ENCODE data around the gene LTBP3. TPM values are rescaled to one million over a fixed set of nuclear protein-coding genes. Genes with fewer than 3 reads are reported as not detected.

Gene LTBP3
- total and polyA plus RNA-seq, 10 donors: 20.6 to 137 (median 87.5) TPM

DNA sequence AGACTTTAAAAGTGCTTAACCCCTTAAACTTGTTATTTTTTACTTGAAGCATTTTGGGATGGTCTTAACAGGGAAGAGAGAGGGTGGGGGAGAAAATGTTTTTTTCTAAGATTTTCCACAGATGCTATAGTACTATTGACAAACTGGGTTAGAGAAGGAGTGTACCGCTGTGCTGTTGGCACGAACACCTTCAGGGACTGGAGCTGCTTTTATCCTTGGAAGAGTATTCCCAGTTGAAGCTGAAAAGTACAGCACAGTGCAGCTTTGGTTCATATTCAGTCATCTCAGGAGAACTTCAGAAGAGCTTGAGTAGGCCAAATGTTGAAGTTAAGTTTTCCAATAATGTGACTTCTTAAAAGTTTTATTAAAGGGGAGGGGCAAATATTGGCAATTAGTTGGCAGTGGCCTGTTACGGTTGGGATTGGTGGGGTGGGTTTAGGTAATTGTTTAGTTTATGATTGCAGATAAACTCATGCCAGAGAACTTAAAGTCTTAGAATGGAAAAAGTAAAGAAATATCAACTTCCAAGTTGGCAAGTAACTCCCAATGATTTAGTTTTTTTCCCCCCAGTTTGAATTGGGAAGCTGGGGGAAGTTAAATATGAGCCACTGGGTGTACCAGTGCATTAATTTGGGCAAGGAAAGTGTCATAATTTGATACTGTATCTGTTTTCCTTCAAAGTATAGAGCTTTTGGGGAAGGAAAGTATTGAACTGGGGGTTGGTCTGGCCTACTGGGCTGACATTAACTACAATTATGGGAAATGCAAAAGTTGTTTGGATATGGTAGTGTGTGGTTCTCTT is 56.5 kb downstream of the LTBP3 start:
- intact Hi-C loops (cut with DNase I; ENCODE audit: low total_unique reads): no loop called here
- no peaks in the 10 kb centered on the region for H3K27me3 ChIP-seq (replicated peaks in 1 of 7)
- H3K27ac ChIP-seq: peak overlapping the region; percentile 95 to 100 (median 98)
- peaks cover 24 to 53% (median 40%) of the 10 kb centered on the region in 6 donors for H3K4me1 ChIP-seq
- H3K4me3 ChIP-seq: peak overlapping the region; percentile 67 to 93 (median 81)
- H3K36me3 ChIP-seq: peaks cover 0 to 57% (median 51%) of the 10 kb centered on the region in 6 donors
- 0% methylated on average over 3 of the region's 3 CpGs for WGBS, 5 donors
- no peaks in the 10 kb centered on the region for H3K9me3 ChIP-seq
- peak in 2 of 3 donors; percentile 21 to 42 for TF ChIP-seq POLR2A (IDR thresholded peaks at IDR 0.05)
- TF ChIP-seq, protein P1, sequence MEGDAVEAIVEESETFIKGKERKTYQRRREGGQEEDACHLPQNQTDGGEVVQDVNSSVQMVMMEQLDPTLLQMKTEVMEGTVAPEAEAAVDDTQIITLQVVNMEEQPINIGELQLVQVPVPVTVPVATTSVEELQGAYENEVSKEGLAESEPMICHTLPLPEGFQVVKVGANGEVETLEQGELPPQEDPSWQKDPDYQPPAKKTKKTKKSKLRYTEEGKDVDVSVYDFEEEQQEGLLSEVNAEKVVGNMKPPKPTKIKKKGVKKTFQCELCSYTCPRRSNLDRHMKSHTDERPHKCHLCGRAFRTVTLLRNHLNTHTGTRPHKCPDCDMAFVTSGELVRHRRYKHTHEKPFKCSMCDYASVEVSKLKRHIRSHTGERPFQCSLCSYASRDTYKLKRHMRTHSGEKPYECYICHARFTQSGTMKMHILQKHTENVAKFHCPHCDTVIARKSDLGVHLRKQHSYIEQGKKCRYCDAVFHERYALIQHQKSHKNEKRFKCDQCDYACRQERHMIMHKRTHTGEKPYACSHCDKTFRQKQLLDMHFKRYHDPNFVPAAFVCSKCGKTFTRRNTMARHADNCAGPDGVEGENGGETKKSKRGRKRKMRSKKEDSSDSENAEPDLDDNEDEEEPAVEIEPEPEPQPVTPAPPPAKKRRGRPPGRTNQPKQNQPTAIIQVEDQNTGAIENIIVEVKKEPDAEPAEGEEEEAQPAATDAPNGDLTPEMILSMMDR (IDR thresholded peaks at IDR 0.05 in 8 of 11, conservative IDR thresholded peaks at IDR 0.05 in 3 of 11): no peak
- TF ChIP-seq POLR2AphosphoS5 (IDR thresholded peaks at IDR 0.05): peak in 1 of 3 donors; percentile 93
- DNase-seq: no peak

DNA sequence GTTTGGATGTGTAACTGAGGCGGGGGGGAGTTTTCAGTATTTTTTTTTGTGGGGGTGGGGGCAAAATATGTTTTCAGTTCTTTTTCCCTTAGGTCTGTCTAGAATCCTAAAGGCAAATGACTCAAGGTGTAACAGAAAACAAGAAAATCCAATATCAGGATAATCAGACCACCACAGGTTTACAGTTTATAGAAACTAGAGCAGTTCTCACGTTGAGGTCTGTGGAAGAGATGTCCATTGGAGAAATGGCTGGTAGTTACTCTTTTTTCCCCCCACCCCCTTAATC is 57.0 kb downstream of the LTBP3 start:
- Histone ChIP-seq H3K27me3 (replicated peaks in 1 of 7) (no peaks in the 10 kb centered on the region), H3K36me3 (peaks cover 0 to 52% (median 47%) of the 10 kb centered on the region in 6 donors), H3K9me3 (no peaks in the 10 kb centered on the region), H3K4me3 (peak overlapping the region; percentile 67 to 93 (median 81)), H3K27ac (peak overlapping the region; percentile 95 to 100 (median 98)), H3K4me1 (peaks cover 24 to 53% (median 40%) of the 10 kb centered on the region in 6 donors)
- no peak for DNase-seq
- intact Hi-C loops (cut with DNase I; ENCODE audit: low total_unique reads): no loop called here
- 0% methylated on average over 2 of the region's 2 CpGs for WGBS, 5 donors
- TF ChIP-seq POLR2A (IDR thresholded peaks at IDR 0.05): peak in 1 of 3 donors; percentile 4
- no peak for TF ChIP-seq POLR2AphosphoS5 (IDR thresholded peaks at IDR 0.05)

DNA sequence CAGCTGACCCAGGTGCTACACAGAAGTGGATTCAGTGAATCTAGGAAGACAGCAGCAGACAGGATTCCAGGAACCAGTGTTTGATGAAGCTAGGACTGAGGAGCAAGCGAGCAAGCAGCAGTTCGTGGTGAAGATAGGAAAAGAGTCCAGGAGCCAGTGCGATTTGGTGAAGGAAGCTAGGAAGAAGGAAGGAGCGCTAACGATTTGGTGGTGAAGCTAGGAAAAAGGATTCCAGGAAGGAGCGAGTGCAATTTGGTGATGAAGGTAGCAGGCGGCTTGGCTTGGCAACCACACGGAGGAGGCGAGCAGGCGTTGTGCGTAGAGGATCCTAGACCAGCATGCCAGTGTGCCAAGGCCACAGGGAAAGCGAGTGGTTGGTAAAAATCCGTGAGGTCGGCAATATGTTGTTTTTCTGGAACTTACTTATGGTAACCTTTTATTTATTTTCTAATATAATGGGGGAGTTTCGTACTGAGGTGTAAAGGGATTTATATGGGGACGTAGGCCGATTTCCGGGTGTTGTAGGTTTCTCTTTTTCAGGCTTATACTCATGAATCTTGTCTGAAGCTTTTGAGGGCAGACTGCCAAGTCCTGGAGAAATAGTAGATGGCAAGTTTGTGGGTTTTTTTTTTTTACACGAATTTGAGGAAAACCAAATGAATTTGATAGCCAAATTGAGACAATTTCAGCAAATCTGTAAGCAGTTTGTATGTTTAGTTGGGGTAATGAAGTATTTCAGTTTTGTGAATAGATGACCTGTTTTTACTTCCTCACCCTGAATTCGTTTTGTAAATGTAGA is 57.6 kb downstream of the LTBP3 start:
- 0 to 1% (median 0%) methylated on average over 20 of the region's 20 CpGs for WGBS, 5 donors
- TF ChIP-seq, protein P1 (IDR thresholded peaks at IDR 0.05 in 8 of 11, conservative IDR thresholded peaks at IDR 0.05 in 3 of 11): no peak
- TF ChIP-seq POLR2AphosphoS5 (IDR thresholded peaks at IDR 0.05) (peak; percentile 65 to 97 (median 94)), POLR2A (IDR thresholded peaks at IDR 0.05) (peak in 1 of 3 donors; percentile 39)
- Histone ChIP-seq H3K4me1 (peaks cover 22 to 53% (median 40%) of the 10 kb centered on the region in 6 donors), H3K9me3 (no peaks in the 10 kb centered on the region), H3K4me3 (peak overlapping the region; percentile 67 to 93 (median 81)), H3K36me3 (peaks cover 0 to 46% (median 41%) of the 10 kb centered on the region in 6 donors), H3K27ac (peak overlapping the region; percentile 95 to 100 (median 98)), H3K27me3 (replicated peaks in 1 of 7) (no peaks in the 10 kb centered on the region)
- no peak for DNase-seq
- intact Hi-C loops (cut with DNase I; ENCODE audit: low total_unique reads): no loop called here

GRCh38 chr11:65499713-65500386 is 58.3 kb downstream of the LTBP3 start:
- H3K9me3 ChIP-seq: no peaks in the 10 kb centered on the region
- peak overlapping the region; percentile 67 to 93 (median 81) for H3K4me3 ChIP-seq
- peaks cover 0 to 39% (median 34%) of the 10 kb centered on the region in 6 donors for H3K36me3 ChIP-seq
- intact Hi-C loops (cut with DNase I; ENCODE audit: low total_unique reads): no loop called here
- WGBS, 5 donors: 0% methylated on average over 3 of the region's 3 CpGs
- DNase-seq: no peak
- peaks cover 19 to 53% (median 39%) of the 10 kb centered on the region in 6 donors for H3K4me1 ChIP-seq
- no peaks in the 10 kb centered on the region for H3K27me3 ChIP-seq (replicated peaks in 1 of 7)
- TF ChIP-seq, protein P1 (IDR thresholded peaks at IDR 0.05 in 8 of 11, conservative IDR thresholded peaks at IDR 0.05 in 3 of 11): peak in 1 of 11 experiments; percentile 0
- TF ChIP-seq POLR2A (IDR thresholded peaks at IDR 0.05): peak in 2 of 3 donors; percentile 6
- no peak for TF ChIP-seq POLR2AphosphoS5 (IDR thresholded peaks at IDR 0.05)
- peak overlapping the region; percentile 95 to 100 (median 98) for H3K27ac ChIP-seq

Data from spleen (tissue), 11 donors.